HG03064 (cell line): ENCODE measurements around the gene LATS2.

Experiments
- ATAC-seq: cut with Tn5 transposase; IDR thresholded peaks from one replicate; pipeline ENCODE4 v1.9.1; 2021; ENCODE audit warnings: low read depth; ENCODE audit not compliant: unreplicated experiment

Gene LATS2

GRCh38 chr13:20924758-20925394 lies 136.5 kb downstream of the LATS2 start:
- no peak for ATAC-seq

- no peak for ATAC-seq
Measured at GRCh38 chr13:20923272-20923671, 138.1 kb downstream of the LATS2 start.
